ENCODE measurements around the gene ZRANB3. TPM values are rescaled to one million over a fixed set of nuclear protein-coding genes. Genes with fewer than 3 reads are reported as not detected.
"Not testable (repeated sequence)": the region's sequence is repeated elsewhere in the genome, so short reads cannot be mapped to it uniquely, and the experiment has no call there.

Gene ZRANB3
- total RNA-seq (2014; rRNA removed), result 10.4 and 11.5 TPM in 2 replicates
- polyA plus RNA-seq (2012), result 1.9 TPM

DNA sequence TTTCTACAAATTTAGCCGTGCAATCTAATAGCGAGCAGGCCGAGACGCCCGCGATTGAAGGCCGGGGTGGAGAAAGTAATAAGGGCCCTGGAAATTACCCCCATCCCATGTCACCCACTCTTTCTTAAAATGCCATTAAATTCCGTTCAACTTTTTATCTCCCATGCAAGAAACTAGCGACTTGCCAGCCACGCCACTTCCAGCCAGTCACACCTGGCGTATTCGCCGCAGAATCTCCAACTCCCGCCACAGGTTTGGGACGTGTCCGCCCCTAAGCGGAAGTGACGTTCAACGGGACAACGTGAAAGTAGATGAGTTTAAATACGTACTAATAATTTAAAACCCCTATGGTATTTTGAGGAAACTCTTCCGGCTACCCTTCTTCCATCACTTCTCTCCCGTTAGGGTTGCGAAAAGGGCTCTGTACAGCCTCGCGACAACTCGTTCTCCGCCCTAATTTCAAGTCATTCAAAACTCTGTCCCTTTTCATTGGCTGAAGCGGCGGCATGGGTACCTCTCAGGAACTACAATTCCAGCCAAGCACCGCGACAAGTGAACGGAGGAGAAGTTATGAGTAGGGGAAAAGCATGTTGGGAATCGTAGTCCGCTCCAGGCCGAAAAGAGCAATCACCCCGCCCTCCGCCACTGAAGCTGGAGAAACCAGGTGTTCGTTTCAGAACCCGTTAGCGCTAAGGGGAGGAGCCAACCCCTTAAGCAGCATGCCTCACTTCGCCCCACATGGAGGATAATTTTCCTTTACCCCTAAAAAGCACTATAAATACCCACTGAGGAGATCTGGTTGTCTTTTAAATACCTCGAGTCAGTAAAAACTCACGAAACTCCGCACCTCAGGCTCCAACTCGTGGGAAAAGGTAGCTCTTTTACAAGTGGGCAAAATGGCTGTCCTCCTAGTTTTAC is at the start of gene ZRANB3:
Gene ZRANB3 (minus strand): TSS at position 906 of the 918 bp plus-strand sequence.
- peak; percentile 98 for DNase-seq (ENCODE audit: low read depth)

DNA sequence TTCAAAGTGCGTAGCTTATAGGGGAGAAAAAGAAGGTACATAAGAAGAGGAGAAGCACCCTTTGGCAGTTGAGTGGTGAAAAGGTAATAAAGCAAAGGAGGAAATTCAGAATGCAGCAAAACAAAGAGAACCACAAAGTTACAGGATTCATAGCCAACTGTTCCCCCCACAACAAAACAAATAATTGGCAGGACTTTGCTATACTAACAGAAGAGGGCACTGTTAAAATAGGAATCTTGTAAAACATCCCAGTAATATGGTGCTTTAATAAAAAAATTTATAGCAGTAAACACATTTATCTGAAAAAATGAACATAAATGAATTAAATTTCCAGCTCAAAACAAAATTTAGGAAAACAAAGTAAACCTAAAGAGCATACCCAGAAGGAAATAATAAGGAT is 42.6 kb upstream of the ZRANB3 start:
- no peak for DNase-seq (ENCODE audit: low read depth)

DNA sequence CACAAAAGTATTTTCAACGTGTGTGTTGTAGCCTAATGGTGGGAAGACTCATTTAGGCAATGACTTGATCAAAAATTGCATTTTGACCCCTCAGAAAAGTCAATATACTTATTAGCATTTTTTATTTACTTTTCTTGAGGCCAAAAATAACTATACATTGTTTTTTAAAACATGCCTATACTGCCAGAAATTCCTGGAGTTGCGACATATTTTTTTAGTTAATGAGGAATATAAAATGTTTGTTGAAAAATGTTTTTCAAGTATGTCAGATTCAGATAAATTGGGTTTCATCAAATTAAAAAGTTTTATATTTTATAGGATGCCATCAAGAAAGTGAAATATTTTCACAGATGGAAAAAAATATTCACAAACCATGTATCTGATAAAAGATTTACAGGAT is 39.9 kb upstream of the ZRANB3 start:
- no peak for DNase-seq (ENCODE audit: low read depth)

DNA sequence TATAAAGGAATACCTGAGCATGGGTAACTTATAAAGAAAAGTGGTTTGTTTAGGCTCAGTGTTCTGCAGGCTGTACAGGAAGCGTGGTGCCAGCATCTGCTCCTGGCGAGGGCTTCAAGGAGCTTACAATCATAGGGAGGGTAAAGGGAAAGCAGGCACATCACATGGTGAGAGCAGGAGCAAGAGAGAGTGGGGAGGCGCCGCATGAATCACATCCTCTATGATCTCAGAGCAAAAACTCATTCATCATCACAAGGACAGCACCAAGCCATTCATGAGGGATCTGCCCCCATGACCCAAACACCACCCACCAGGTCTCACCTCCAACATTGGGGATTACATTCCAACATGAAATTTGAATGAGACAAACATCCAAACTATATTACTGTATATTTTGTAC is 32.8 kb upstream of the ZRANB3 start:
- peak; percentile 25 for DNase-seq (ENCODE audit: low read depth)

DNA sequence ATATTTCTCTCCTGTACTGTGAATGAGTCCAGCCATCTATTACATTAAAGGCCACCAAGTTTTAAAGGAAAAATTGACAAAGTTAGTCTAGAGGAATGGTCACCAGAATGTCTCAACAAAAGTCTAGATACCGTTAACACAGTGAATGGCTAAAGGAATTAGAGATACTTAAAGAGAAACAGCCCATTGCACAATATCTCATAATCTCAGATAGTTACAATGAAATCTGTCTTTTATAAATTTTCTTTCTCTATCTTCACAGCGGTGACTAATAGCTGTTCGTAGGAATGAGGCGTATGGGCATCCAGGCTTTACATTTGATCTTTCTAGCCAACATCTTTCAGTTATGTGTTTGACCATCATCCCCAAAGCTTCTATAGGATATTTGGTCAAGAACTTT is 30.9 kb upstream of the ZRANB3 start:
- no peak for DNase-seq (ENCODE audit: low read depth)

DNA sequence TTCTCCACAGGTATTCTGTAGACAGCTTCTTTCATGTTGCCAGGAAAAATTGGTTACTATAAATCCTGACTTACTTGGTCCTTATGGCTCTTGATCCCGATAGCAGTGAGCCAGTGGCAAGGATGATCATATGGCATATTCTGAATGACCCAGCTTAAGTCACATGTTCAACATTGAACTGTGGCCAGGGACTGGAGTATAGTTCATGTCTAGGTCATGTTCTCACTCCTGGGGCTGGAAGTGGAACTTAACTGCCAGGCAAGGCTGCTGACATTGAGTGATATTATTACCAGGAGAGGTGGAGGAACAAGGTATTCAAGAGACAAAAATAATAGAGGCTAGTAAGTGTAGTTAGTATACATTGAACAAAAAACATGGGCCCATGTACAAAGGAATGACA is 26.5 kb upstream of the ZRANB3 start:
- peak; percentile 3 for DNase-seq (ENCODE audit: low read depth)

DNA sequence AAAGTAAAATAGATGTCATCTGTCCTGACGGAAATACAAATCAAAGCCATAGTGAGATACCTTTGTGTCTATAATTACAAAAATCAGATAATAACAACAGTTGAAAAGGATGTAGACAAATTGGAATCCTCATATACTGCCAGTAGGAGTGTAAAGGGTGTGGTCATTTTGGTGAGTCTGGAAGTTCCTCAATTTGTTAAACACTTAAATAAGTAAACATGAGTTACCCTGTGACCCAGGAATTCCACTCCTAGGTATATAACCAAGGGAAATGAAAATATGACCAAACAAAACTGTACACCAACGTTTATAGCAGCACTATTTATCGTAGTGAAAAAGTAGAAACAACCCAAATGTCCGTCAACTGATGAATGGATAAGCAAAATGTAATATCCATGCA is 24.3 kb upstream of the ZRANB3 start:
- no peak for DNase-seq (ENCODE audit: low read depth)

DNA sequence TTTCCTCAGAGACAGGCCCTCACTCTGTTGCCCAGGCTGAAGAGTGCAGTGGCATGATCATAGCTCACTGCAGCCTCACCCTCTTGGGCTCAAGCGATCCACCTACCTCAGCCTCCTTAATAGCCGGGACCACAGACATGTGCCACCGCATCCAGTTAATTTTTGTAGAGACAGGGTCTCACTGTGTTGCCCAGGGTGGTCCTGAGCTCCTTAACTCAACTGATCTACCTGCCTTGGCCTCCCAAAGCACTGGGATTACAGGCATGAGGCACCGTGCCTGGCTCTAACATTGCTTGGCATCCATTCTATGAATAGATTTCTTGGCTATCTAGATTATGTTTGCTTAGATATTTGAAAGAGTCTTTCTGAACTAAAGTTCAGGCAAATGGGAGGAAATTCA is 21.9 kb upstream of the ZRANB3 start:
- DNase-seq (ENCODE audit: low read depth), result no peak

DNA sequence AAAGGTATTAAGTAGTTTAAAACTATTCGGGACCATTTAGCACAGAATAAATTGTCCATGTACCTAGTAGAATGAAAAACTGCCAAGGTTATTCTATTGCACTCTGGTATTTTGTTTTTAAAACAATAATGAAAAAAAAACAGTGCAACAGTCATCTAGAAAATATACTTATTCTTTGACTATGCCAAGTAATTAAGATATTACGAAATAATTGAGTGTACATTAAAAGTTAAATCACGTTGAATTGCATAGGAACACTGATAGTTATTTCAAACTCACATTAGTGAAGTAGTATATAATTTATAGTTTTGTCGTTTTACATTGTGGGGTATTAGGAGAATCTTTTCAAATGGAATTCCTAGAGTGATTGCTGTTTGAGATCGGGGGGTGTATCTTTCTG is 20.3 kb upstream of the ZRANB3 start:
- no peak for DNase-seq (ENCODE audit: low read depth)

DNA sequence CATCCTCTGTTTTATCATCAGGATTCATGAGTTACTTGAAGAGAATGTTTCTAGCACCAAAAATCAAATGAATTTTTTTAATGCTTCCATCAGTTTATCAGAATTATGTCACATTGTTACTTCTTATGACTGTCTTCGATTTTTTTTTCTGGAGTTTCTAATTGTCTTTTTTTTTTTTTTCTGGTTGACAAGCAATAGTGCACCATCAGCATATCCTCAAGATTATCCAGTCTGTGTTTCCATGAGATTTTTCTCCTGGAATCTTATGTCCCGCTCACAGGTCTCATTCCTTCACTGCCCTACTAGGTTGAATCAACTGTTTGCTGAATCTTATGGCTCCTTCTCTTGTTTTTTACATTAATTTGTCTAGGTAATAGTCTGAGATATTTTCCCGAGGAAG is 16.3 kb upstream of the ZRANB3 start:
- no peak for DNase-seq (ENCODE audit: low read depth)

DNA sequence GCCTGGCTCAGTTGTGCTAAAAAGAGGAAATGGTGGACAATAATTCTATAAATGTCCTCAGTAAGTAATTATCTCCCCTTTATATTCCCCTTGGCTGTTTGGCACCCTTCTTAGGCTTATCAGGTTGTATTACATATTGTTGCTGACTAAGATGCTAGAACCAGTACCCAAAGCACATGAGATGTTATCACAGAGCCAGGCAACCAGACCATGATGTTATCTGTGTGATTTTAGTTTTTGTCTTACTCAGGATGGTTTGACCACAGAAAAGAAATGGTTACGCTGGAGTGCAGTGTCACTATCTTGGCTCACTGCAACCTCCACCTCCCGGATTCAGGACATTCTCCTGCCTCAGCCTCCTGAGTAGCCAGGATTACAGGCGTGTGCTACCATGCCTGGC is 15.4 kb upstream of the ZRANB3 start:
- DNase-seq (ENCODE audit: low read depth), result no peak

DNA sequence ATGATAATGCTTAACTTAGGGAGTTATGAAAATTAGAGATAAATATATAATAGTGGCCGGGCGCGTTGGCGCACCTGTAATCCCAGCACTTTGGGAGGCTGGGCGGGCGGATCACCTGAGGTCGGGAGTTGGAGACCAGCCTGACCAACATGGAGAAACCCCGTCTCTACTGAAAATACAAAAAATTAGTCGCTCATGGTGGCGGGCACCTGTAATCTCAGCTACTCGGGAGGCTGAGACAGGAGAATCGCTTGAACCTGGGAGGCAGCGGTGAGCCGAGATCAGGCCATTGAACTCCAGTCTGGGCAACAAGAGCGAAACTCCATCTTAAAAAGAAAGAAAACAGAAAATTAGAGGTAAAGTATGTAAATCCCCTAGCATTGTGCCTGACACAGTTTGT is 2.5 kb upstream of the ZRANB3 start:
- not testable (repeated sequence) for DNase-seq (ENCODE audit: low read depth)

DNA sequence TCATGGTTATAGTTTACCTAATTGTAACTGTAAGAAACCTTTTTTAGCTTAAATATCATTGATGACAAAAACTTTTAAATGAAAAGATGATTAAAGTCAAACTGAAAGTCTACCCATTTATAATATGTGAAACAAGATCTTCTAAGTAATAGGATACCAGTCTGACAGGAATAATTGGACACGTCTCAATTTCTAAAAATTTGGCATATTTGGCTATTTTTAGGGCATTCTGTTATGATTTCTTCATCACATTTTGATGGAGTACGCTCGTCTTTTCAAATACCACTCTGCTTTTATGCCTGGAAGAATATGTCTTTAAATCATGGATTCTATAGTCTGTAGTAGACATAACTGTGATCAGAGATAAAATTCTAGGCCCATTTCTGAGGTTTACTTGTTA is 1.6 kb upstream of the ZRANB3 start:
- DNase-seq (ENCODE audit: low read depth), result peak; percentile 20

DNA sequence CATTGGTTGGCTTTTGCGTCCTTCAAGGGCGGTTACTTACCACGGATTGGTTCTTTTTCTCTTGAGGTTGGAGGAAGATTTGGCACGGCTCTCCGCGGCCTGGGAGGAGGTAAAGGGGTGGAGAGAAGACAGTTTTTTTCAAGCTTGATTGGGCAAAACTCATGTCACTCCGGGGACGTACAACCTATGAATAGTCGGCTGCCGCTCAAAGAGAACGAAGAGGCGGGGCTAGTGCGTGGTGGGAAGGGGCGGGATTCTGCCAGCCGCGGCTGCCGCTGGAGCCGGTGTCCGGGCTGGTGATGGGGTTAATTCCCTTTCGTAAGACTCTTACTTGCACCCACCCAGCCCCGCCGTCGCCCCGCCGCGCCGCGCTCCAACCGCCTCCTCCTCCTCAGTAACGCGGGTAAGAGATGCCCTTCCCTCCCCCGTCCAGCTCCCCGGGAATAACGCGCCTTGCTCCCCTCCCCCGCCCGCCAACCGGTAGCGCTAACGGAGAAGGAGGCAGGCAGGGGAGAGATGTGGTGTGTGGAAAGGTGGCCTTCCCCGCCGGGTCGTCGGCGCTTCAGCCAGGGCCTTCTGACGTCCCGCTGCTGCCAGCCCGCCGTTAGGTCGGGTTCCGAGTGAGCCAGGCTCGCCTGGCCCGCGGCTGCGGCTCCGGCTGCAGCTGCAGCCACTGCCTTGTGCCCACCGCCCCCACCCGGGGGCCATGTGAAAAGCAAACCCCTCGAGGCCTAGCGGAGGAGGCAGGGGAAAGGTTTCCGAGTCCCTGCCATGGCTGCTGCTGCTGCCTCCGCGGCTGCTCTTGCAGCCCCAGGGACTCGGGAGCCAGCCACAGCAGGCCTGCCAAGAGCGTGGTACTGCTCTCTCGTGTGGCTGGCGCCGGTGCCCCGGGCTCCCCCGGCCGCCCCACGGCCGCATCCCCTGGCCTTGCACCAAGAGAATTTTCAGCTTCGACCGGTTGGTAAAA is 496 bp upstream of the ZRANB3 start, which contains the start of gene R3HDM1:
Gene R3HDM1 (plus strand): TSS at position 254 of the 967 bp plus-strand sequence. CDS start 73,362 bp downstream, outside the sequence.
- peak; percentile 100 for DNase-seq (ENCODE audit: low read depth)

DNA sequence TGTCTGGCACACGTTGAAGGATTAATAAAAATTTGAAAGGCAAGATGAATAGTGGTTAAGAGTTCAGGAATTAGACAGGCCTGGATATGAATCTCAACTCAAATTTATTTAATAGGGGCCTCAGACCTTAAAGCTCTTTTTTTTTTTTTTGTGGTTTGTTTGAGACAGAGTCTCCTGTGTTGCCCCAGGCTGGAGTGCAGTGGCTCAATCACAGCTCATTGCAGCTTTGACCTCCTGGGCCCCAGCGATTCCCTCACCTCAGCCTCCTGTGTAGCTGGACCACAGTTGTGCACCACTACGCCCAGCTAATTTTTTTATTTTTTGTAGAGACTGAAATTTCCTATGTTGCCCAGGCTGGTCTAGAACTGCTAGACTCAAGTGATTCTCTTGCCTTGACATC is 3.0 kb downstream of the ZRANB3 start:
- no peak for DNase-seq (ENCODE audit: low read depth)

DNA sequence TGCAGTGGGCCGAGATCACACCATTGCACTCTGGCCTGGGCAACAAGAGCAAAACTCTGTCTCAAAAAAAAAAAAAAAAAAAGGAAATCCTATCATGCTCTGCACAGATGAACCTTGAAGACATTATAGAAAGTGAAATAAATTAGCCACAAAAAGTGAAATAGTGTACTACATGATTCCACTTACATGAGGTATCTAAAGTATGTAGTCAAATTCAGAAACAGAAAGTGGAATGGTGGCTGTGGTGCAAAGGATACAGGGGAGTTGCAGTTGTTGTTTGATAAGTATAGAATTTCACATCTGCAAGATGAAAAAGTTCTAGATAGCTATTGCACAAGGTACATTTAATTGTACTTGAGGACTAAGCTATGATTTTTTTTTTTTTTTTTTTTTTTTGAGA is 5.2 kb downstream of the ZRANB3 start:
- no peak for DNase-seq (ENCODE audit: low read depth)

DNA sequence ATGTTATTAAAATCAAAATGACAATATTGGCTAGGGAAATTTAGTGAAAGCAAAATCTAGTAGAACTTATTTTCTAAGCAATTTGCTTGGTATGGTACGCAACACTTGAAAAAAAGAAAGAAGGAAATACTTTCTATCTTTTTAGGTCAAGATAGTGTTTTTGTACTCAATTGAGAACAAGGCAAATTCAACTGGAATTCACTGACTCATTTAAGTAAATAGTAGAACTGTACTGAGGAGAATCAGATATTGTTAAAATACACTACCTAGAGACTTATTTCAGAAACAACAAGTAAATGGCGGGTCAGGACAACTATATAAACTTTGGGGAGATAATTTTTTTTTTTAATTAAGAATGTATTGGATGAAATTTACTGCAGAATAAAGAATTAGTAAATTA is 18.9 kb downstream of the ZRANB3 start:
- no peak for DNase-seq (ENCODE audit: low read depth)

DNA sequence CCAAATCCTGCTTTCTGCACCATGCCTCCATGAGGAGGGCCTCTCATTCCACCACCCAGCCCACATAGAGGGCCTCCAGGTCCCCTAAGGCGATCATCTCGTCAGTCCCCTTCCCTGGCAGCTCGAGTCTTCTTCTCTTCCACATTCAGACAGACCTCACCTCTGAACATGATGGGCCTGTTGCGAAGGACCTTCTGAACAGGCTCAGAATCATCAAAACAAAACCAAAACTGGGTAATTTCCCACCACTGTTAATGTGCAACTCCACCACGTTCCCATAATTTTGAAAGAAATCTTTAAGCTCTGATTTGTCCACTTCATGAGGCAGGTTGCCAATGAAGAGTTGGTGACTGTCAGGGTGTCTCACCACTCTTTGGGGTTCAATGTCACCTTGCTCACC is 20.4 kb downstream of the ZRANB3 start:
- DNase-seq (ENCODE audit: low read depth), result no peak

DNA sequence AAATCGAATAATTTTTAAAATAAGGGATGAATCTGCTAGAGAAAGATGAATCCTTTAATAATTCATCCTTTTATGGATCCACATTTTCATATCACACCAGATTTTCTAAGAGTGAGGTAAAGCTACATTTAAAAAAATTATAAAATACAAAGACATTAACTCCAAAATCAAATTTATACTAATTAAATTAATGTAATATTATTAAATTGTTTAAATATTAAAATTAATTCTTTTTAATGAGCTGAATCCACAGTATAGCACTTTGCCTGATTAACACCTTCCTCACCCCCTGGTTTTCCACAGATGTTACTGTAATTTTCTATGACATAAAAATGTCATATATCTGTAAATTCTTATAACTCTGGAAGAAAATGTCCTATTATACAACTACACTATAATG is 26.2 kb downstream of the ZRANB3 start:
- DNase-seq (ENCODE audit: low read depth), result no peak

DNA sequence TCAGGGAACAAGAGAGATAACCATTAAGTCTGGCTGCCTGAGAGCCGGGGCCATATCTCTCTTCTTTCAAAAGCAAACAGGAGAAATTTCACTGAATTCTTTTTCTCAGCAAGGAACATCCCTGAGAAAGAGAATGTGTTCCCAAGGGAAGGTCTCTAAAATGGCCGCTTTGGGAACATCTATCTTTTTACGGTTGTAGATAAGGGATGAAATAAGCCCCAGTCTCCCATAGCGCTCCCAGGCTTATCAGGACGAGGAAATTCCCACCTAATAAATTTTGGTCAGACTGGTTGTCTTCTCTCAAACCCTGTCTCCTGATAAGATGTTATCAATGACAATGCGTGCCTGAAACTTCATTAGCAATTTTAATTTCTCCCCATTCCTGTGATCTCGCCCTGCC is 32.4 kb downstream of the ZRANB3 start:
- DNase-seq (ENCODE audit: low read depth), result not testable (repeated sequence)

DNA sequence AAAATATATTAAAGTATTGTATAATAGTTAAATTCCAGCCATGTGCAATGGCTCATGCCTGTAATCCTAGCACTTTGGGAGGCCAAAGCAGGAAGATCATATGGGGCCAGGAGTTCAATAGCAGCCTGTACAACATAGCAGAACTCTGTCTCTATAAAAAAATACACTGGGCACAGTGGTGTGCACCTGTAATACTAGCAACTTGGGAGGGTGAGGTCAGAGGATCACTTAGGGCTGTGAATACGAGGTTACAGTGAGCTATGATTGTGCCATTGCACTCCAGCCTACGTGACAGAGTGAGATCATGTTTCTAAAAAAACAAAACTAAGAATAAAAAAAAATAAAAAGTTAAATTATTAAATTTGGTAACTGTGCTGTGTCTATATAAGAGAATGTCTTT is 36.1 kb downstream of the ZRANB3 start:
- DNase-seq (ENCODE audit: low read depth), result no peak

DNA sequence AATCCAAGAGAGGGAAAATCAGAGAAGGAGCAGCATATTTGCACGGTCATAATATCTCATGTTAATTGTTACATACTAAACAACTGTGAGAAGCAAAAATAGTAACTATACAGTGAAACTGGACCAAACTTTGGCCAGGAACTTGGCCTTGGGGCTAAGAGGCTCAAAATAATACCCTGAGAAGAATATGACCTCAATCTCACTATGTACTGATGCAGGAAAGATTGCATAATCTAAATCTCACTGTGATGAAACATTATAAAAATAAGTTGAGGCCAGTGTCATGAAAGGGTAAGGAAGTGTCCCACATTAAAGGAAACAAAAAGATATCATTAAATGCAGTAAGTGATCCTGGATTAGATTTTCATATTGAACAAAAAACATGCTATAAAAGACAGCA is 36.5 kb downstream of the ZRANB3 start:
- peak; percentile 39 for DNase-seq (ENCODE audit: low read depth)

All from LHCN-M2 (cell line).